Measurements from ENCODE around the gene C21orf91. TPM values are rescaled to one million over a fixed set of nuclear protein-coding genes. Genes with fewer than 3 reads are reported as not detected.

The C21orf91 gene
- total RNA-seq, 1 experiment from 2014 or later = 30.5 TPM

GRCh38 chr21:17858747-17859146, 39.6 kb upstream of the C21orf91 start:
- Mint-ChIP-seq H3K27ac (no peak overlapping the region), H3K9me3 (peaks cover 16% of the 10 kb centered on the region), H3K4me1 (peaks cover 21% of the 10 kb centered on the region), H3K4me3 (no peak overlapping the region), H3K36me3 (peaks cover 14% of the 10 kb centered on the region), H3K27me3 (ENCODE audit: low read depth) (no peaks in the 10 kb centered on the region; the same call in 1 of the 2 replicates)
- TF ChIP-seq FOXP1 (CRISPR knock-in tag; IDR thresholded peaks at IDR 0.05; ENCODE audit: borderline replicate concordance) = no peak
- TF ChIP-seq GTF2I (CRISPR knock-in tag; conservative IDR thresholded peaks at IDR 0.05) = no peak
- no peak for TF ChIP-seq ZBTB21 (CRISPR knock-in tag; IDR thresholded peaks at IDR 0.05; ENCODE audit: borderline replicate concordance)
- no peak for TF ChIP-seq OVOL2 (CRISPR knock-in tag; IDR thresholded peaks at IDR 0.05; ENCODE audit: borderline replicate concordance)
- TF ChIP-seq ZNF232 (CRISPR knock-in tag; IDR thresholded peaks at IDR 0.05) = no peak
- no peak for TF ChIP-seq NR3C1 (CRISPR knock-in tag; conservative IDR thresholded peaks at IDR 0.05; ENCODE audit: low read depth)
- TF ChIP-seq, protein P1, sequence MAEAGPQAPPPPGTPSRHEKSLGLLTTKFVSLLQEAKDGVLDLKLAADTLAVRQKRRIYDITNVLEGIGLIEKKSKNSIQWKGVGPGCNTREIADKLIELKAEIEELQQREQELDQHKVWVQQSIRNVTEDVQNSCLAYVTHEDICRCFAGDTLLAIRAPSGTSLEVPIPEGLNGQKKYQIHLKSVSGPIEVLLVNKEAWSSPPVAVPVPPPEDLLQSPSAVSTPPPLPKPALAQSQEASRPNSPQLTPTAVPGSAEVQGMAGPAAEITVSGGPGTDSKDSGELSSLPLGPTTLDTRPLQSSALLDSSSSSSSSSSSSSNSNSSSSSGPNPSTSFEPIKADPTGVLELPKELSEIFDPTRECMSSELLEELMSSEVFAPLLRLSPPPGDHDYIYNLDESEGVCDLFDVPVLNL (CRISPR knock-in tag; IDR thresholded peaks at IDR 0.05; ENCODE audit: borderline replicate concordance, low read depth) = no peak
- TF ChIP-seq, protein P2, sequence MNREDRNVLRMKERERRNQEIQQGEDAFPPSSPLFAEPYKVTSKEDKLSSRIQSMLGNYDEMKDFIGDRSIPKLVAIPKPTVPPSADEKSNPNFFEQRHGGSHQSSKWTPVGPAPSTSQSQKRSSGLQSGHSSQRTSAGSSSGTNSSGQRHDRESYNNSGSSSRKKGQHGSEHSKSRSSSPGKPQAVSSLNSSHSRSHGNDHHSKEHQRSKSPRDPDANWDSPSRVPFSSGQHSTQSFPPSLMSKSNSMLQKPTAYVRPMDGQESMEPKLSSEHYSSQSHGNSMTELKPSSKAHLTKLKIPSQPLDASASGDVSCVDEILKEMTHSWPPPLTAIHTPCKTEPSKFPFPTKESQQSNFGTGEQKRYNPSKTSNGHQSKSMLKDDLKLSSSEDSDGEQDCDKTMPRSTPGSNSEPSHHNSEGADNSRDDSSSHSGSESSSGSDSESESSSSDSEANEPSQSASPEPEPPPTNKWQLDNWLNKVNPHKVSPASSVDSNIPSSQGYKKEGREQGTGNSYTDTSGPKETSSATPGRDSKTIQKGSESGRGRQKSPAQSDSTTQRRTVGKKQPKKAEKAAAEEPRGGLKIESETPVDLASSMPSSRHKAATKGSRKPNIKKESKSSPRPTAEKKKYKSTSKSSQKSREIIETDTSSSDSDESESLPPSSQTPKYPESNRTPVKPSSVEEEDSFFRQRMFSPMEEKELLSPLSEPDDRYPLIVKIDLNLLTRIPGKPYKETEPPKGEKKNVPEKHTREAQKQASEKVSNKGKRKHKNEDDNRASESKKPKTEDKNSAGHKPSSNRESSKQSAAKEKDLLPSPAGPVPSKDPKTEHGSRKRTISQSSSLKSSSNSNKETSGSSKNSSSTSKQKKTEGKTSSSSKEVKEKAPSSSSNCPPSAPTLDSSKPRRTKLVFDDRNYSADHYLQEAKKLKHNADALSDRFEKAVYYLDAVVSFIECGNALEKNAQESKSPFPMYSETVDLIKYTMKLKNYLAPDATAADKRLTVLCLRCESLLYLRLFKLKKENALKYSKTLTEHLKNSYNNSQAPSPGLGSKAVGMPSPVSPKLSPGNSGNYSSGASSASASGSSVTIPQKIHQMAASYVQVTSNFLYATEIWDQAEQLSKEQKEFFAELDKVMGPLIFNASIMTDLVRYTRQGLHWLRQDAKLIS (CRISPR knock-in tag; IDR thresholded peaks at IDR 0.05; ENCODE audit: borderline replicate concordance) = no peak
- no peak for TF ChIP-seq ZNF138 (CRISPR knock-in tag; conservative IDR thresholded peaks at IDR 0.05)
- TF ChIP-seq GABPB1 (CRISPR knock-in tag; IDR thresholded peaks at IDR 0.05) = no peak
- TF ChIP-seq, protein P3, sequence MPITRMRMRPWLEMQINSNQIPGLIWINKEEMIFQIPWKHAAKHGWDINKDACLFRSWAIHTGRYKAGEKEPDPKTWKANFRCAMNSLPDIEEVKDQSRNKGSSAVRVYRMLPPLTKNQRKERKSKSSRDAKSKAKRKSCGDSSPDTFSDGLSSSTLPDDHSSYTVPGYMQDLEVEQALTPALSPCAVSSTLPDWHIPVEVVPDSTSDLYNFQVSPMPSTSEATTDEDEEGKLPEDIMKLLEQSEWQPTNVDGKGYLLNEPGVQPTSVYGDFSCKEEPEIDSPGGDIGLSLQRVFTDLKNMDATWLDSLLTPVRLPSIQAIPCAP (CRISPR knock-in tag; IDR thresholded peaks at IDR 0.05) = no peak
- no peak for TF ChIP-seq ZMAT4 (CRISPR knock-in tag; IDR thresholded peaks at IDR 0.05)
- TF ChIP-seq FOXJ3 (CRISPR knock-in tag; IDR thresholded peaks at IDR 0.05; ENCODE audit: borderline replicate concordance) = no peak
- no peak for TF ChIP-seq ZNF671 (CRISPR knock-in tag; IDR thresholded peaks at IDR 0.05)
- POLR2A ChIA-PET = no interaction called here
- DNase-seq (ENCODE audit: low spot score) (no peak), ATAC-seq (no peak)
- CTCF ChIA-PET = no interaction called here

- CTCF ChIA-PET = no interaction called here
- H3K4me1 Mint-ChIP-seq = peaks cover 7% of the 10 kb centered on the region
Observed at GRCh38 chr21:17854745-17855144, 35.6 kb upstream of the C21orf91 start.

More at GRCh38 chr21:17854745-17855144, 35.6 kb upstream of the C21orf91 start:
- DNase-seq (ENCODE audit: low spot score) (no peak), ATAC-seq (no peak)
- no peak for TF ChIP-seq EMX1 (CRISPR knock-in tag; IDR thresholded peaks at IDR 0.05)
- no peak for TF ChIP-seq RORB (CRISPR knock-in tag; IDR thresholded peaks at IDR 0.05)
- TF ChIP-seq SMAD4 (CRISPR knock-in tag; IDR thresholded peaks at IDR 0.05) = no peak
- TF ChIP-seq, protein P4, sequence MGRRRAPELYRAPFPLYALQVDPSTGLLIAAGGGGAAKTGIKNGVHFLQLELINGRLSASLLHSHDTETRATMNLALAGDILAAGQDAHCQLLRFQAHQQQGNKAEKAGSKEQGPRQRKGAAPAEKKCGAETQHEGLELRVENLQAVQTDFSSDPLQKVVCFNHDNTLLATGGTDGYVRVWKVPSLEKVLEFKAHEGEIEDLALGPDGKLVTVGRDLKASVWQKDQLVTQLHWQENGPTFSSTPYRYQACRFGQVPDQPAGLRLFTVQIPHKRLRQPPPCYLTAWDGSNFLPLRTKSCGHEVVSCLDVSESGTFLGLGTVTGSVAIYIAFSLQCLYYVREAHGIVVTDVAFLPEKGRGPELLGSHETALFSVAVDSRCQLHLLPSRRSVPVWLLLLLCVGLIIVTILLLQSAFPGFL (CRISPR knock-in tag; IDR thresholded peaks at IDR 0.05; ENCODE audit: borderline replicate concordance) = no peak
- TF ChIP-seq JAZF1 (CRISPR knock-in tag; IDR thresholded peaks at IDR 0.05) = no peak
- TF ChIP-seq, protein P5, sequence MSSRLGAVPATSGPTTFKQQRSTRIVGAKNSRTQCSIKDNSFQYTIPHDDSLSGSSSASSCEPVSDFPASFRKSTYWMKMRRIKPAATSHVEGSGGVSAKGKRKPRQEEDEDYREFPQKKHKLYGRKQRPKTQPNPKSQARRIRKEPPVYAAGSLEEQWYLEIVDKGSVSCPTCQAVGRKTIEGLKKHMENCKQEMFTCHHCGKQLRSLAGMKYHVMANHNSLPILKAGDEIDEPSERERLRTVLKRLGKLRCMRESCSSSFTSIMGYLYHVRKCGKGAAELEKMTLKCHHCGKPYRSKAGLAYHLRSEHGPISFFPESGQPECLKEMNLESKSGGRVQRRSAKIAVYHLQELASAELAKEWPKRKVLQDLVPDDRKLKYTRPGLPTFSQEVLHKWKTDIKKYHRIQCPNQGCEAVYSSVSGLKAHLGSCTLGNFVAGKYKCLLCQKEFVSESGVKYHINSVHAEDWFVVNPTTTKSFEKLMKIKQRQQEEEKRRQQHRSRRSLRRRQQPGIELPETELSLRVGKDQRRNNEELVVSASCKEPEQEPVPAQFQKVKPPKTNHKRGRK (CRISPR knock-in tag; IDR thresholded peaks at IDR 0.05; ENCODE audit: borderline replicate concordance) = no peak
- no peak for TF ChIP-seq NFYB (CRISPR knock-in tag; conservative IDR thresholded peaks at IDR 0.05; ENCODE audit: low read depth)
- TF ChIP-seq ZNF317 (CRISPR knock-in tag; IDR thresholded peaks at IDR 0.05; ENCODE audit: borderline replicate concordance, low read depth) = no peak
- TF ChIP-seq, protein P6, sequence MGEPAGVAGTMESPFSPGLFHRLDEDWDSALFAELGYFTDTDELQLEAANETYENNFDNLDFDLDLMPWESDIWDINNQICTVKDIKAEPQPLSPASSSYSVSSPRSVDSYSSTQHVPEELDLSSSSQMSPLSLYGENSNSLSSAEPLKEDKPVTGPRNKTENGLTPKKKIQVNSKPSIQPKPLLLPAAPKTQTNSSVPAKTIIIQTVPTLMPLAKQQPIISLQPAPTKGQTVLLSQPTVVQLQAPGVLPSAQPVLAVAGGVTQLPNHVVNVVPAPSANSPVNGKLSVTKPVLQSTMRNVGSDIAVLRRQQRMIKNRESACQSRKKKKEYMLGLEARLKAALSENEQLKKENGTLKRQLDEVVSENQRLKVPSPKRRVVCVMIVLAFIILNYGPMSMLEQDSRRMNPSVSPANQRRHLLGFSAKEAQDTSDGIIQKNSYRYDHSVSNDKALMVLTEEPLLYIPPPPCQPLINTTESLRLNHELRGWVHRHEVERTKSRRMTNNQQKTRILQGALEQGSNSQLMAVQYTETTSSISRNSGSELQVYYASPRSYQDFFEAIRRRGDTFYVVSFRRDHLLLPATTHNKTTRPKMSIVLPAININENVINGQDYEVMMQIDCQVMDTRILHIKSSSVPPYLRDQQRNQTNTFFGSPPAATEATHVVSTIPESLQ (CRISPR knock-in tag; IDR thresholded peaks at IDR 0.05) = no peak
- no peak for TF ChIP-seq ZNF138 (CRISPR knock-in tag; conservative IDR thresholded peaks at IDR 0.05)
- TF ChIP-seq SOX15 (CRISPR knock-in tag; IDR thresholded peaks at IDR 0.05) = no peak
- TF ChIP-seq OVOL2 (CRISPR knock-in tag; IDR thresholded peaks at IDR 0.05; ENCODE audit: borderline replicate concordance) = no peak
- no peak for TF ChIP-seq FOXK1 (CRISPR knock-in tag; IDR thresholded peaks at IDR 0.05)
- H3K27me3 Mint-ChIP-seq (ENCODE audit: low read depth) = no peaks in the 10 kb centered on the region
- POLR2A ChIA-PET = no interaction called here
- peaks cover 2% of the 10 kb centered on the region for H3K9me3 Mint-ChIP-seq
- peaks cover 3% of the 10 kb centered on the region for H3K36me3 Mint-ChIP-seq
- no peak overlapping the region for H3K4me3 Mint-ChIP-seq
- H3K27ac Mint-ChIP-seq = no peak overlapping the region
